Measurements from ENCODE around the gene ALPL. TPM values are rescaled to one million over a fixed set of nuclear protein-coding genes. Genes with fewer than 3 reads are reported as not detected.

The ALPL gene
- total and polyA plus RNA-seq, 4 donors = 3.3 to 93.1 (median 40.7) TPM

DNA sequence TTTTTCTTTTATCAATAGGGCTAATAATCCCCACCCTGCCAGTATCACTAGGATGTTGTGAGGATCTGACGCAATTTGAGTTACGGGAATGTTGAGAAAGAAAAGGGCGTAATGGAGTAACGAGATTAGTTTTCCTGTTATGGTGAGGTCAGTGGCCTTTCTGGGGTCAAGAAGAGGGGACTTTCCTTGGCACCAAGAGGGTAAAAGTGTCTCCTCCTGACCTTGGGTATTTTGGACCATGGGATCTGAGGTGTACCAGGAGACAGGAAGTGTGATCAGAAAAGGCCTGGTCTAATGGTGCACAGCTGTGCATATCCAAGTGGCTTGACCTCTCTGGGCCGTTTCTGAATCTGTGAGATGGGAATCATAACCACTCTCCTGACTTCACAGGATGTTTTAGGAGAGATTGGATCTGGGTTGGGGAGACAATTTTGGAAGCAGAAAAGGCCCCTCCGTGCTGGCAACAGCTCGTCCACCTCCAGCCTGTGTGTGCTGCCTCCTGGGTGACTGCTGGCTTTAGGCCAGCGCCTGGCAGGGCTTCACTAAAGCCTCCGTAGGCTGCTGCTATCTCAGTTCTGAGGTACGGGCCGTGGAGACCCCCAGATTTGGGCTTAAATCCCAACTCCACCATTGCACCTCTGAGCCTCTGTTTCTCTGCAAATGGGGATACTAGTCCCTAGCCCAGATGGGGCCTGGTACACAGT lies 37.1 kb downstream of the ALPL start (continued):
- TF ChIP-seq HNF4A (conservative IDR thresholded peaks at IDR 0.05) (peak; percentile 88 to 93), GABPA (IDR thresholded peaks at IDR 0.05 in 1 of 2, conservative IDR thresholded peaks at IDR 0.05 in 1 of 2) (peak in 1 of 2 donors; percentile 67), NR2F2 (IDR thresholded peaks at IDR 0.05) (peak; percentile 99), TAF1 (conservative IDR thresholded peaks at IDR 0.05) (no peak), HNF4G (IDR thresholded peaks at IDR 0.05) (peak; percentile 66), RAD21 (IDR thresholded peaks at IDR 0.05) (peak in 1 of 2 donors; percentile 33)

DNA sequence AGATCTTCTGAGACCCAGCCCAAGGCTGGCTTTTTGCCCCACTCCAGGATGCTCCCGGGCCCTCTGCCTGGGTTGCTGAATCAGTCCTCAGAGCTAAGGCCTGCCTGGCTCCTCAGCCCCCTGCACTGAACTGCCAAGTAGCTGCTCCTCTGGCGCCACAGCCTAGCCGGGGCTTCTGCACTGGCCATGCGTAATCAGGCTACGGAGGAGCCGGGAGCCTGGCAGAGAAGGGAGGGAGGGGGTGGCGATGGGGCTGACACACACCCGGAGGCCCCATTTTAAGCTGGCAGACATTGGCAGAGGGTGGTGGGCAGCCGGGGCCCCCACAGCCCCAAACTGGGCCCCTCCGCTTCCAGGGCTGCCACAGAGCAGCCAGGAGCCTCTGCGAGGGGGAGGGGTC lies 38.7 kb downstream of the ALPL start:
- WGBS = 89% methylated on average over 11 of the region's 11 CpGs
- Histone ChIP-seq H3K4me1 (ENCODE audit: control insufficient read depth in 4 of 4, insufficient read depth in 4 of 4, low read length in 3 of 4) (peaks cover 14 to 33% (median 25%) of the 10 kb centered on the region in 4 donors), H3K36me3 (ENCODE audit: control insufficient read depth in 4 of 4, insufficient read depth in 3 of 4, low read depth in 1 of 4, low read length in 3 of 4) (no peaks in the 10 kb centered on the region), H3K27me3 (ENCODE audit: control insufficient read depth in 4 of 4, insufficient read depth in 4 of 4, low read length in 3 of 4) (no peaks in the 10 kb centered on the region), H3K4me3 (ENCODE audit: low read depth in 1 of 3, low read length in 3 of 3) (no peak overlapping the region), H3K9me3 (ENCODE audit: control insufficient read depth in 4 of 4, low read length in 3 of 4) (no peaks in the 10 kb centered on the region), H3K27ac (ENCODE audit: low read depth in 1 of 2, low read length in 2 of 2) (peak overlapping the region; percentile 79 to 81), H3K9ac (ENCODE audit: low read depth in 1 of 2, low read length in 2 of 2) (no peak overlapping the region)
- TF ChIP-seq HNF4G (IDR thresholded peaks at IDR 0.05) (no peak), RAD21 (IDR thresholded peaks at IDR 0.05) (no peak), GABPA (IDR thresholded peaks at IDR 0.05 in 1 of 2, conservative IDR thresholded peaks at IDR 0.05 in 1 of 2) (no peak), FOXA2 (IDR thresholded peaks at IDR 0.05) (no peak), YY1 (IDR thresholded peaks at IDR 0.05) (no peak), RXRA (IDR thresholded peaks at IDR 0.05) (no peak), SP1 (IDR thresholded peaks at IDR 0.05) (no peak), HNF4A (conservative IDR thresholded peaks at IDR 0.05) (no peak), JUND (IDR thresholded peaks at IDR 0.05) (no peak), EGR1 (IDR thresholded peaks at IDR 0.05; ENCODE audit: low read depth in 2 of 2) (no peak)
- TF ChIP-seq, protein P1, sequence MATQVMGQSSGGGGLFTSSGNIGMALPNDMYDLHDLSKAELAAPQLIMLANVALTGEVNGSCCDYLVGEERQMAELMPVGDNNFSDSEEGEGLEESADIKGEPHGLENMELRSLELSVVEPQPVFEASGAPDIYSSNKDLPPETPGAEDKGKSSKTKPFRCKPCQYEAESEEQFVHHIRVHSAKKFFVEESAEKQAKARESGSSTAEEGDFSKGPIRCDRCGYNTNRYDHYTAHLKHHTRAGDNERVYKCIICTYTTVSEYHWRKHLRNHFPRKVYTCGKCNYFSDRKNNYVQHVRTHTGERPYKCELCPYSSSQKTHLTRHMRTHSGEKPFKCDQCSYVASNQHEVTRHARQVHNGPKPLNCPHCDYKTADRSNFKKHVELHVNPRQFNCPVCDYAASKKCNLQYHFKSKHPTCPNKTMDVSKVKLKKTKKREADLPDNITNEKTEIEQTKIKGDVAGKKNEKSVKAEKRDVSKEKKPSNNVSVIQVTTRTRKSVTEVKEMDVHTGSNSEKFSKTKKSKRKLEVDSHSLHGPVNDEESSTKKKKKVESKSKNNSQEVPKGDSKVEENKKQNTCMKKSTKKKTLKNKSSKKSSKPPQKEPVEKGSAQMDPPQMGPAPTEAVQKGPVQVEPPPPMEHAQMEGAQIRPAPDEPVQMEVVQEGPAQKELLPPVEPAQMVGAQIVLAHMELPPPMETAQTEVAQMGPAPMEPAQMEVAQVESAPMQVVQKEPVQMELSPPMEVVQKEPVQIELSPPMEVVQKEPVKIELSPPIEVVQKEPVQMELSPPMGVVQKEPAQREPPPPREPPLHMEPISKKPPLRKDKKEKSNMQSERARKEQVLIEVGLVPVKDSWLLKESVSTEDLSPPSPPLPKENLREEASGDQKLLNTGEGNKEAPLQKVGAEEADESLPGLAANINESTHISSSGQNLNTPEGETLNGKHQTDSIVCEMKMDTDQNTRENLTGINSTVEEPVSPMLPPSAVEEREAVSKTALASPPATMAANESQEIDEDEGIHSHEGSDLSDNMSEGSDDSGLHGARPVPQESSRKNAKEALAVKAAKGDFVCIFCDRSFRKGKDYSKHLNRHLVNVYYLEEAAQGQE (IDR thresholded peaks at IDR 0.05) = no peak
- TF ChIP-seq, protein P2, sequence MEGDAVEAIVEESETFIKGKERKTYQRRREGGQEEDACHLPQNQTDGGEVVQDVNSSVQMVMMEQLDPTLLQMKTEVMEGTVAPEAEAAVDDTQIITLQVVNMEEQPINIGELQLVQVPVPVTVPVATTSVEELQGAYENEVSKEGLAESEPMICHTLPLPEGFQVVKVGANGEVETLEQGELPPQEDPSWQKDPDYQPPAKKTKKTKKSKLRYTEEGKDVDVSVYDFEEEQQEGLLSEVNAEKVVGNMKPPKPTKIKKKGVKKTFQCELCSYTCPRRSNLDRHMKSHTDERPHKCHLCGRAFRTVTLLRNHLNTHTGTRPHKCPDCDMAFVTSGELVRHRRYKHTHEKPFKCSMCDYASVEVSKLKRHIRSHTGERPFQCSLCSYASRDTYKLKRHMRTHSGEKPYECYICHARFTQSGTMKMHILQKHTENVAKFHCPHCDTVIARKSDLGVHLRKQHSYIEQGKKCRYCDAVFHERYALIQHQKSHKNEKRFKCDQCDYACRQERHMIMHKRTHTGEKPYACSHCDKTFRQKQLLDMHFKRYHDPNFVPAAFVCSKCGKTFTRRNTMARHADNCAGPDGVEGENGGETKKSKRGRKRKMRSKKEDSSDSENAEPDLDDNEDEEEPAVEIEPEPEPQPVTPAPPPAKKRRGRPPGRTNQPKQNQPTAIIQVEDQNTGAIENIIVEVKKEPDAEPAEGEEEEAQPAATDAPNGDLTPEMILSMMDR (IDR thresholded peaks at IDR 0.05; ENCODE audit: low read depth, low read length, missing input control) = no peak
- no peak for DNase-seq (ENCODE audit: low spot score)

DNA sequence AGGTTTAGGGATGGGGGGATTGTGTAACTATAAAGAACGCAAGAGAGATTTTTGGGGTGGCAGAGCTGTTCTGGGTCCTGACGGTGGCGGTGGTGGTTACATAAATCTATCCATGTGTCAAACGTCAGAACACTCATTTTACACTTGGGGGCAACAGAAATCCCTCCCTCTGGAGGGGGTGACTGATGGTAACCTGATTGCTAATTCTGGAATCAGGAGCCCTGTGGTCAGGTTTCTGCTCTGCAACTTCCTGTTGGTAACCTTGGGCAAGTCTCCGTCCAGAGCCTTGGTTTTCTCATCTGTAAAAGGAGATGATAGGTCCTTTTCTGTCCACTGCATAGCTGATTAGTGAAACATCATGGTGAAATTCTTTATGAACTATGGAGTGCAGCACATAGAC lies 40.9 kb downstream of the ALPL start:
- 36% methylated on average over 5 of the region's 5 CpGs for WGBS
- Histone ChIP-seq H3K9ac (ENCODE audit: low read depth in 1 of 2, low read length in 2 of 2) (peak overlapping the region; percentile 90 to 92), H3K4me3 (ENCODE audit: low read depth in 1 of 3, low read length in 3 of 3) (peak overlapping the region; percentile 57 to 94 (median 84)), H3K4me1 (ENCODE audit: control insufficient read depth in 4 of 4, insufficient read depth in 4 of 4, low read length in 3 of 4) (peaks cover 12 to 33% (median 25%) of the 10 kb centered on the region in 4 donors), H3K27me3 (ENCODE audit: control insufficient read depth in 4 of 4, insufficient read depth in 4 of 4, low read length in 3 of 4) (no peaks in the 10 kb centered on the region), H3K27ac (ENCODE audit: low read depth in 1 of 2, low read length in 2 of 2) (peak overlapping the region; percentile 83 to 94), H3K9me3 (ENCODE audit: control insufficient read depth in 4 of 4, low read length in 3 of 4) (no peaks in the 10 kb centered on the region), H3K36me3 (ENCODE audit: control insufficient read depth in 4 of 4, insufficient read depth in 3 of 4, low read depth in 1 of 4, low read length in 3 of 4) (peaks cover 0 to 1% (median 0%) of the 10 kb centered on the region in 4 donors)
- no peak for DNase-seq (ENCODE audit: low spot score)
- TF ChIP-seq TAF1 (conservative IDR thresholded peaks at IDR 0.05) (no peak), JUND (IDR thresholded peaks at IDR 0.05) (no peak), HNF4G (IDR thresholded peaks at IDR 0.05) (no peak), GABPA (IDR thresholded peaks at IDR 0.05 in 1 of 2, conservative IDR thresholded peaks at IDR 0.05 in 1 of 2) (no peak), NR2F2 (IDR thresholded peaks at IDR 0.05) (no peak), RAD21 (IDR thresholded peaks at IDR 0.05) (no peak), YY1 (IDR thresholded peaks at IDR 0.05) (no peak), EGR1 (IDR thresholded peaks at IDR 0.05; ENCODE audit: low read depth in 2 of 2) (no peak), FOXA2 (IDR thresholded peaks at IDR 0.05) (no peak), HNF4A (conservative IDR thresholded peaks at IDR 0.05) (no peak)
- TF ChIP-seq, protein P2 (IDR thresholded peaks at IDR 0.05; ENCODE audit: low read depth, low read length, missing input control) = no peak
- TF ChIP-seq, protein P1 (IDR thresholded peaks at IDR 0.05) = no peak

Measured in liver (tissue), 9 donors.